Endothelial cell (in vitro differentiated cells): Measurements from ENCODE around the gene NKAIN4. TPM values are rescaled to one million over a fixed set of nuclear protein-coding genes. Genes with fewer than 3 reads are reported as not detected.

ENCODE experiments used
- DNase-seq: peaks from one replicate; pipeline ENCODE4 v3.0.0; 2021; ENCODE audit warnings: low spot score
- H3K27ac Mint-ChIP-seq: one replicate; pipeline ENCODE4 v1.8.0; 2021; ENCODE audit warnings: mixed read lengths, inconsistent platforms; ENCODE audit not compliant: unreplicated experiment
- H3K27me3 Mint-ChIP-seq: one replicate; pipeline ENCODE4 v1.8.0; 2021; ENCODE audit warnings: mild to moderate bottlenecking, moderate library complexity, mixed read lengths, inconsistent platforms; ENCODE audit not compliant: unreplicated experiment
- H3K36me3 Mint-ChIP-seq: one replicate; pipeline ENCODE4 v1.8.0; 2021; ENCODE audit warnings: mild to moderate bottlenecking, low read depth, mixed read lengths, inconsistent platforms; ENCODE audit not compliant: unreplicated experiment
- H3K4me1 Mint-ChIP-seq: one replicate; pipeline ENCODE4 v1.8.0; 2021; ENCODE audit warnings: mild to moderate bottlenecking, mixed read lengths, inconsistent platforms; ENCODE audit not compliant: unreplicated experiment
- H3K4me3 Mint-ChIP-seq: one replicate; pipeline ENCODE4 v1.8.0; 2021; ENCODE audit warnings: mild to moderate bottlenecking, mixed read lengths, inconsistent platforms; ENCODE audit not compliant: unreplicated experiment
- H3K9me3 Mint-ChIP-seq: one replicate; pipeline ENCODE4 v1.8.0; 2021; ENCODE audit warnings: mixed read lengths, inconsistent platforms; ENCODE audit not compliant: unreplicated experiment
- CTCF ChIP-seq: fragments of 200-600 bp; sonication (generic); IDR thresholded peaks from one replicate; pipeline ENCODE4 v1.5.0; 2021; ENCODE audit warnings: antibody characterized with exemption; ENCODE audit not compliant: unreplicated experiment
- total RNA-seq: library from RNA; stranded (reverse); fragmentation: NEBNext Ultra II Directional; extraction: Animal tissue kit (Norgen Biotek cat#: 25700); gene quantifications from one replicate; pipeline ENCODE4 v1.2.1, GENCODE V29; 2021; ENCODE audit not compliant: unreplicated experiment

The NKAIN4 gene
- total RNA-seq, 1 donor from 2014 or later = 3.3 TPM

GRCh38 chr20:63205896-63206295 lies 48.4 kb downstream of the NKAIN4 start:
- no peak for DNase-seq
- no peaks in the 10 kb centered on the region for H3K9me3 Mint-ChIP-seq
- no peak overlapping the region for H3K27ac Mint-ChIP-seq
- H3K4me1 Mint-ChIP-seq = peaks cover 4% of the 10 kb centered on the region
- no peak overlapping the region for H3K4me3 Mint-ChIP-seq
- no peak for TF ChIP-seq CTCF
- peaks cover 33% of the 10 kb centered on the region for H3K36me3 Mint-ChIP-seq
- H3K27me3 Mint-ChIP-seq = peaks cover 5% of the 10 kb centered on the region

DNA sequence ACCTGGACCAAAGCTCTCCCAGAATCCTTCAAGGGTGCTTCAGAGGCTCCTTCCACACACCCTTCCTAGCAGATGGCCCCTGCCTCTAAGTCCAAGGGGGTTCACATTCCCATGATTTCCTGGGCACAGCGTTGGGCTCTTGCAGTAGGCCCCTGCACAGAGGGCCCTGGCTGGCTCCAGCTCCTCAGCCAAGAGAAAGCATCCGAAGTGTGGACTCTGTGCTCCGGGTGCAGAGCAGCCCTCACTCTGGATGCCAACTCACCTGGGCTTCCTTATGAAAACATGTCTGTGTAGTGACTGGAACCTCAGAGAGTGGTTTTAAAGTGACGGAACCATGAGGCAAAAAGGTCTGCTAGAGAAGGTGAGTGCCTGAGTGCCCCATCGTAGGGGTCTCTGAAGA lies 49.9 kb downstream of the NKAIN4 start:
- no peaks in the 10 kb centered on the region for H3K4me1 Mint-ChIP-seq
- no peak overlapping the region for H3K4me3 Mint-ChIP-seq
- peaks cover 5% of the 10 kb centered on the region for H3K27me3 Mint-ChIP-seq
- TF ChIP-seq CTCF = no peak
- DNase-seq = no peak
- peaks cover 29% of the 10 kb centered on the region for H3K36me3 Mint-ChIP-seq
- H3K27ac Mint-ChIP-seq = no peak overlapping the region
- no peaks in the 10 kb centered on the region for H3K9me3 Mint-ChIP-seq

DNA sequence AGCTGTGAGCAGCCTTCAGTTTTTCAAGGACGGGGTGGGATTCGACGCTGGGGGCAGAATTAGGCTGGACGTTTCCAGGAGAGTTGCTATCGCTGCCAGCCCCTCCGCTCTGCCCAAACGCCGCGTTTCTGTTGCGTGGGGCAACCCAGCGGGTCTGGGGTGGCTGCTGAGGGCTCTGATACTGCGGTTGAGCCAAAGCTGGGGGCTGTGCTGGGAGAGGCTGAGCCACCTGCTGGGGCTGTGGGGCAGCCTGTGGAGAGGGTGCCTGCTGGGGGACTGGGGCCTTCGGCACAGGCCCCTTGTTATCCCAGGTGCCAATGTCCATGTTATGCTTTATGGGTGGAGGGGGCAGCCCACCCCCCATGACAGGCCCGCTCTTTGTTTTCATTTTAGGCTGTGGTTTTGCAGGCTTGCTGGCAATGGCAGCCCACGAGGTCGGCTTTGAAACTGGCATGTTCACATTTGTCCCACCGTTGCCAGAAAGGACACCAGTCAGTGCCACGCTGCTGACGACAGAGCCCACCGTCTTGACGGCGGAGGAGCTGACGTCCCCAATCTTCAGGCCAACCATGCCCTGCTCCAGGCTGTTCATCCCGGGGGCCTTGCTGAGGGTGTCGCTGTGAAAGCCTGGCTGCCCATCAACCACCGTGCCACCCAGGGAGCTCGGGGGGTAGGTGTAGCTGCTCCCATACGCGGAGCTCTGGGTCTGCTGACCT lies 51.3 kb downstream of the NKAIN4 start:
- Mint-ChIP-seq H3K27ac (no peak overlapping the region), H3K9me3 (no peaks in the 10 kb centered on the region), H3K27me3 (peaks cover 5% of the 10 kb centered on the region), H3K4me1 (no peaks in the 10 kb centered on the region), H3K36me3 (peaks cover 27% of the 10 kb centered on the region), H3K4me3 (no peak overlapping the region)
- no peak for TF ChIP-seq CTCF
- no peak for DNase-seq

DNA sequence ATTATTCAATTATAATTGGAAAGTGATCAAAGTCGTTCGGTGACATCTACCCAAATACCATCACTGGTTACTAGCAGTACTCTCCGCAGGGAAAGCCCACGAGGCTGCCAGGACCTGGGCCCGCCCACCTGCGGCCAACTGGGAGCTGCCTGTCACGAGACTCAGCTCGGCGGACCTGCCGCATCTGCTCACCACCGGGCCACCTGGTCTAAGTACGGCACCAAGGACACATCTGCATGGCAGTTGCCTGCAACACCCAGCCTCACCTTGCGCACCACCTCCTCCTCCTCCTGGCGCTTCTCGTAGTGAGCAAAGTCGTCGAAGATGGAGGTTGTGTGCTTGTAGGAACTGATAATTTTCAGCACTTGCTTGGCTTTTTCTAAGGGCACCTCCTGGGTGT lies 52.2 kb downstream of the NKAIN4 start:
- Mint-ChIP-seq H3K36me3 (peaks cover 25% of the 10 kb centered on the region), H3K4me1 (no peaks in the 10 kb centered on the region), H3K27ac (no peak overlapping the region), H3K27me3 (peaks cover 5% of the 10 kb centered on the region), H3K4me3 (no peak overlapping the region), H3K9me3 (no peaks in the 10 kb centered on the region)
- no peak for TF ChIP-seq CTCF
- DNase-seq = no peak

DNA sequence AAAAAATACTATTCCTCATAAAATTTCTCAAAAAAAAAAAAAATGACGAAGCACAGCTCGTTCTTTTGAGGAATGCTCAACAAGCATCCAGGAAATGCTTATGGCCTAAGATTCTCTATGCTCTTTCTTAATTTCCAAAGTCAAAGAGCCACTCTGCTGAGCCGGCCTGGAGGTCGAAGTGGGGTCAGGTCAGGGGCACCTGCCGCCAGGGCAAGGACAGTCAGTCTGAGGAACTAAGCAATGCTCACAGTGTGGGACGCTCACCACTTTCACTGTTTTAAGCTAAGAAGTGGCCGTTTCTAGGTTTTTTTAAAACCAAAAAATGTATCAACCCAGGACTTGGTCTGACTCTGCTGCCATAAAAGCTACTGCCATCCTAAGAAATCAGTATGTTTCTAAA lies 55.7 kb downstream of the NKAIN4 start:
- Mint-ChIP-seq H3K4me3 (no peak overlapping the region), H3K4me1 (no peaks in the 10 kb centered on the region), H3K9me3 (no peaks in the 10 kb centered on the region), H3K36me3 (peaks cover 29% of the 10 kb centered on the region), H3K27me3 (peaks cover 5% of the 10 kb centered on the region), H3K27ac (no peak overlapping the region)
- no peak for TF ChIP-seq CTCF
- DNase-seq = no peak
